PC-9 (cell line): ENCODE measurements around the gene LARGE1. TPM values are rescaled to one million over a fixed set of nuclear protein-coding genes. Genes with fewer than 3 reads are reported as not detected.

Source experiments
- BruUV-seq: library from RNA; stranded (reverse); fragments of 400-500 nt; replicated peaks from 2 replicates; lab custom pipeline; 2021; lab: Mats Ljungman, UMichigan
- CTCF ChIA-PET: fragments of 300-600 bp; sonication (Branson Sonifier 250); formaldehyde crosslinking; loops from one replicate; lab custom pipeline; 2022; ENCODE audit warnings: antibody characterized with exemption; lab: Charles Lee
- POLR2A ChIA-PET: fragments of 300-600 bp; sonication (Branson Sonifier 250); formaldehyde crosslinking; loops from one replicate; lab custom pipeline; 2022; ENCODE audit warnings: antibody characterized with exemption; ENCODE audit not compliant: unreplicated experiment; lab: Charles Lee
- DNase-seq, 2 experiments: peaks; one replicate each; pipeline versions ENCODE4 v3.0.0 to v3.0.0-alpha.2; 2015 to 2022; ENCODE audit warnings: mixed read lengths in 1 of 2
- H2AFZ ChIP-seq: fragments of 200-600 bp; sonication (generic); 2 replicates; pipeline ENCODE4 v1.8.1; 2017; ENCODE audit warnings: antibody characterized with exemption
- H3F3A ChIP-seq: fragments of 200-600 bp; sonication (generic); 2 replicates; pipeline ENCODE4 v1.8.1; 2017; ENCODE audit warnings: antibody characterized with exemption, mild to moderate bottlenecking, low read depth; ENCODE audit not compliant: insufficient read depth
- H3K27ac ChIP-seq: fragments of 200-600 bp; sonication (generic); 2 replicates; pipeline ENCODE4 v1.6.1; 2016; ENCODE audit warnings: mixed run types
- H3K27me3 ChIP-seq: fragments of 200-600 bp; sonication (generic); 2 replicates; pipeline ENCODE4 v1.6.1; 2016; ENCODE audit warnings: low read depth, mixed run types; ENCODE audit not compliant: insufficient read depth
- H3K36me3 ChIP-seq: fragments of 200-600 bp; sonication (generic); 2 replicates; pipeline ENCODE4 v1.6.1; 2016; ENCODE audit warnings: low read depth, mixed run types
- H3K4me1 ChIP-seq: fragments of 200-600 bp; sonication (generic); replicated peaks from 2 replicates; pipeline ENCODE4 v1.6.1; 2016; ENCODE audit warnings: mixed run types; ENCODE audit not compliant: insufficient read depth
- H3K4me2 ChIP-seq: fragments of 200-600 bp; sonication (generic); 2 replicates; pipeline ENCODE4 v1.6.1; 2017; ENCODE audit warnings: mixed run types
- H3K4me3 ChIP-seq: fragments of 200-600 bp; sonication (generic); 2 replicates; pipeline ENCODE4 v1.6.1; 2016; ENCODE audit warnings: mixed run types
- H3K79me2 ChIP-seq: fragments of 200-600 bp; sonication (generic); 2 replicates; pipeline ENCODE4 v1.6.1; 2017; ENCODE audit warnings: low read depth, mixed run types
- H3K9me2 ChIP-seq: fragments of 200-600 bp; sonication (generic); 2 replicates; pipeline ENCODE4 v1.8.1; 2017; ENCODE audit warnings: mild to moderate bottlenecking; ENCODE audit not compliant: insufficient read depth
- H3K9me3 ChIP-seq: fragments of 200-600 bp; sonication (generic); 2 replicates; pipeline ENCODE4 v1.8.1; 2016; ENCODE audit warnings: low read depth; ENCODE audit not compliant: insufficient read depth
- H4K20me1 ChIP-seq: fragments of 200-600 bp; sonication (generic); 2 replicates; pipeline ENCODE4 v1.8.1; 2017; ENCODE audit not compliant: insufficient read depth
- CTCF ChIP-seq: fragments of 200-600 bp; sonication (generic); conservative IDR thresholded peaks from 2 replicates; pipeline ENCODE4 v1.6.1; 2017; ENCODE audit warnings: mixed run types, antibody characterized with exemption, mild to moderate bottlenecking, moderate library complexity
- EZH2 ChIP-seq: fragments of 200-600 bp; sonication (generic); IDR thresholded peaks from 2 replicates; pipeline ENCODE4 v1.8.0; 2017; ENCODE audit warnings: antibody characterized with exemption, low read depth
- intact Hi-C: fragments of 100-400 bp; cut with micrococcal nuclease; formaldehyde crosslinking; loops from one replicate; pipeline ENCODE4 v1.10.0; 2022; ENCODE audit not compliant: unreplicated experiment
- total RNA-seq: library from RNA; stranded (reverse); gene quantifications from 2 replicates; pipeline ENCODE4 v1.2.3, GENCODE V29; 2021

LARGE1 gene
- total RNA-seq, 1 experiment from 2014 or later: 12.5 TPM

GRCh38 chr22:33521879-33522665 lies 398.2 kb downstream of the LARGE1 start:
- CTCF ChIA-PET: no interaction called here
- no peaks in the 10 kb centered on the region for H3K9me2 ChIP-seq

GRCh38 chr22:33520904-33521780 lies 399.1 kb downstream of the LARGE1 start:
- Histone ChIP-seq H3K9me2 (no peaks in the 10 kb centered on the region), H3K36me3 (no peaks in the 10 kb centered on the region), H3K4me2 (no peak overlapping the region), H3F3A (no peaks in the 10 kb centered on the region), H3K4me3 (no peak overlapping the region), H4K20me1 (no peaks in the 10 kb centered on the region), H2AFZ (no peak overlapping the region), H3K79me2 (no peaks in the 10 kb centered on the region), H3K4me1 (no peaks in the 10 kb centered on the region), H3K27ac (no peak overlapping the region), H3K9me3 (no peaks in the 10 kb centered on the region), H3K27me3 (no peaks in the 10 kb centered on the region)
- BruUV-seq: no TSS peak
- intact Hi-C loops: no loop called here
- DNase-seq: no peak
- ChIA-PET POLR2A (no interaction called here), CTCF (interaction anchor here (1.1 kb wide), 1 partner anchor 400 kb away, joined by 4 read pairs; no protein-coding TSS in a partner anchor)
- TF ChIP-seq CTCF (no peak), EZH2 (no peak)

More at GRCh38 chr22:33521879-33522665, 398.2 kb downstream of the LARGE1 start:
- H3K4me3 ChIP-seq: no peak overlapping the region
- H3K9me3 ChIP-seq: no peaks in the 10 kb centered on the region
- H3K4me1 ChIP-seq: no peaks in the 10 kb centered on the region
- H2AFZ ChIP-seq: no peak overlapping the region
- no peaks in the 10 kb centered on the region for H3K79me2 ChIP-seq
- no peak overlapping the region for H3K4me2 ChIP-seq
- intact Hi-C loops: no loop called here
- H3K27me3 ChIP-seq: no peaks in the 10 kb centered on the region
- POLR2A ChIA-PET: interaction anchor here (0.6 kb wide), 1 partner anchor 60 kb away, joined by 4 read pairs; no protein-coding TSS in a partner anchor
- no peaks in the 10 kb centered on the region for H3F3A ChIP-seq
- no peaks in the 10 kb centered on the region for H4K20me1 ChIP-seq
- TF ChIP-seq EZH2 (no peak), CTCF (no peak)
- H3K36me3 ChIP-seq: no peaks in the 10 kb centered on the region
- BruUV-seq: no TSS peak
- no peak overlapping the region for H3K27ac ChIP-seq
- DNase-seq: no peak
